Activated naive CD8-positive, alpha-beta T cell treated with anti-CD3 and anti-CD28 coated beads, Interleukin-2, amount 50 U/mL, for 24 hours (primary cell): ENCODE measurements around the gene BCL2L15.

Experiments
- ATAC-seq: fragments of 150-1000 bp; cut with Tn5 transposase; one replicate; pipeline ENCODE4 v1.10.0; 2021
- DNase-seq: peaks from one replicate; pipeline ENCODE4 v3.0.0; 2021
- H3K27ac Mint-ChIP-seq: one replicate; pipeline ENCODE4 v1.8.0; 2021; ENCODE audit warnings: mild to moderate bottlenecking, mixed read lengths
- H3K27me3 Mint-ChIP-seq: one replicate; pipeline ENCODE4 v1.8.0; 2021; ENCODE audit warnings: mixed read lengths
- H3K36me3 Mint-ChIP-seq: one replicate; pipeline ENCODE4 v1.8.0; 2021; ENCODE audit warnings: low read depth, mixed read lengths
- H3K4me1 Mint-ChIP-seq: one replicate; pipeline ENCODE4 v1.8.0; 2021; ENCODE audit warnings: mixed read lengths
- H3K4me3 Mint-ChIP-seq: one replicate; pipeline ENCODE4 v1.8.0; 2021; ENCODE audit warnings: mild to moderate bottlenecking, moderate library complexity, mixed read lengths
- H3K9me3 Mint-ChIP-seq: one replicate; pipeline ENCODE4 v1.8.0; 2021; ENCODE audit warnings: mixed read lengths

The BCL2L15 gene

GRCh38 chr1:113918243-113918642, 30.9 kb upstream of the BCL2L15 start:
- H3K4me1 Mint-ChIP-seq = peaks cover 5% of the 10 kb centered on the region

DNA sequence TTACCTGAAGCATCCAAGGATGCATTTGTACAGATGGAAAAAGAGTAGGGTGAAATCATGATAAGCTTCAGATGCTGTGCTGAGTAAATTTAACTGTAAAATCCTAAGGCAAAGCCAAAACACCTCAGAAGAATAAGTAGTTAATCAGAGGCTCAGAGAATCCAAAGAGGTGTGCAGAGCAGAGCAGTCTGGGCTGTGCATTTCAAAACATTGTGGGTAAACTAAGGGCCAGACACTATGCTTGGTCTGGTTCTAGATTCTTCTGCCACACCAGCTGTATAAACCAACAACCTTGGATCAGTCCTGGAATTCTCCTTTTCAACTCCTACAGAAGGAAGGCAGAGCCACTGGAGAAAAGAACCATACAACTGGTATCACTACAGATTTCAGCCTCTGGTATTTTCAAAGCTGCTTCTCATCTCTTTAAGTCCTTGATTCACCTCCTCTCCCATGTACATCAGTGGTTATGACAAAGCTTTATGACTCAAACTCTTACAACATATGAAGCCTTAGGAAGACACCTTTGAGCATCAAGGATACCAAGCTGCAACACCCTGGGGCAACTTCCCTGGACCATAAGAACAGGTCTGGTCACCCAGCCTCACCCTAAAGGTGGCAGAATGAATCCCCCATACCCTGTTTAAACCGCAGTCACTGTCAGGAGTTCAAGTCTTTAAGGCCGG, 30.2 kb upstream of the BCL2L15 start:
- ATAC-seq = peak; percentile 80
- H3K27me3 Mint-ChIP-seq = no peaks in the 10 kb centered on the region
- no peak for DNase-seq

More at GRCh38 chr1:113918243-113918642, 30.9 kb upstream of the BCL2L15 start:
- no peaks in the 10 kb centered on the region for H3K27me3 Mint-ChIP-seq
- H3K36me3 Mint-ChIP-seq = peaks cover 5% of the 10 kb centered on the region
- H3K27ac Mint-ChIP-seq = no peak overlapping the region
- ATAC-seq (no peak), DNase-seq (no peak)
- H3K4me3 Mint-ChIP-seq = no peak overlapping the region
- H3K9me3 Mint-ChIP-seq = no peaks in the 10 kb centered on the region

GRCh38 chr1:113916974-113917373, 29.6 kb upstream of the BCL2L15 start:
- Mint-ChIP-seq H3K9me3 (no peaks in the 10 kb centered on the region), H3K4me1 (peaks cover 5% of the 10 kb centered on the region), H3K27ac (no peak overlapping the region), H3K4me3 (no peak overlapping the region), H3K27me3 (no peaks in the 10 kb centered on the region), H3K36me3 (peaks cover 5% of the 10 kb centered on the region)
- DNase-seq (no peak), ATAC-seq (no peak)

More for the DNA sequence above, 30.2 kb upstream of the BCL2L15 start:
- Mint-ChIP-seq H3K9me3 (no peaks in the 10 kb centered on the region), H3K4me1 (peaks cover 5% of the 10 kb centered on the region), H3K36me3 (peaks cover 5% of the 10 kb centered on the region), H3K4me3 (no peak overlapping the region), H3K27ac (no peak overlapping the region)

DNA sequence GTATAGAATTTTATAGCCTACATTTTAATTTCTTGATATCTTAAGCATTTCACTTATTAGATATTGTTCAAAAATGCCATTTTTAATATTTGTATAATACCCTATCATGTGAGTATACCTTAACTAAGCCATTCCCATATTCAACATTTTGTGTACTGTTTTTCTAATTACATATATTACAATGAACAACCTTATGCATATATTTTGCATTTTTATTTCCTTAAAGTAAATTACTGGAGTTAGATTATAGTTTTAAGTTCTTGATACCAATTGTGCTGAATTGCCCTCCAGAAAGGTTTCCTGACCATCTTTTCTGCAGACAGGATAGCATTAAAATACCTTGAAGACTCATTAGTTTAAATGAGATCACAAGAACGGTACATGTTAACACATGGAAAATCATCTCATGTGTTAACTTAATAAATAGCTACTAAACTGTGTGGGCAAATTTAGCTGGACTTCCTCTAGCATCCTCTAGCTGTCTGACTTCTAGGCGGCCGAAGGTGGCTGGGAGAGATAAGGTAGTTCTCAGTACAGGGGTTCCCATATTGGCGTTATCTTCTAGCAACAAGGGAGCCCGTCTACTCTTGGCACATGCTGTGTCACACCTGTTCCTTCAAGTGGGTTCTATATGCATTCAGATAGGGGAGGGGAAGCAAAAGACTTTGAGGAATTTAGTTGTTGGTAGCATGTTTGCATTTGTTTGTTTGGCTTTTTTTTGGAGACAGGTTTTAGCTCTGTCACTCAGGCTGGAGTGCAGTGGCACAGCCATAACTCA, 26.7 kb upstream of the BCL2L15 start:
- Mint-ChIP-seq H3K27ac (no peak overlapping the region), H3K9me3 (no peaks in the 10 kb centered on the region), H3K36me3 (peaks cover 19% of the 10 kb centered on the region), H3K4me3 (no peak overlapping the region), H3K27me3 (no peaks in the 10 kb centered on the region), H3K4me1 (peaks cover 5% of the 10 kb centered on the region)
- DNase-seq (no peak), ATAC-seq (no peak)

DNA sequence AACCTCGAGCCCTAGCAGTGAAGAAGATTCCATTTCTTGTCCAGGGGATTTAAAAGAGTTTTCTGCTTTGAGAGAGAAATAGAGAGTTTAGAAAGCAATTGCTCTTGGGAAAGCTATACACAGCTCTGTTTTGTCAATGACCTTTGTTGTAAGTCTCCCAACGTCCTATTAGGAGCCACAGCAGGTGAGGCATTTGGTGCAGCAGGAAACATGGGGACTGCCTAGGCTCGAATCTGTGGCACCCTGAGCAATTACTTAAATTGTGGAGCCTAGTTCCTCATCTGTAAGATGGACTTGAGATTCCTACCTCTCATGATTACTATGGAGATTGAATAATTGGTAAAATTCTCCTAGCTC, 25.9 kb upstream of the BCL2L15 start:
- Mint-ChIP-seq H3K36me3 (peaks cover 26% of the 10 kb centered on the region), H3K27ac (no peak overlapping the region), H3K4me3 (no peak overlapping the region), H3K4me1 (peaks cover 7% of the 10 kb centered on the region), H3K9me3 (no peaks in the 10 kb centered on the region), H3K27me3 (no peaks in the 10 kb centered on the region)
- DNase-seq (no peak), ATAC-seq (no peak)

DNA sequence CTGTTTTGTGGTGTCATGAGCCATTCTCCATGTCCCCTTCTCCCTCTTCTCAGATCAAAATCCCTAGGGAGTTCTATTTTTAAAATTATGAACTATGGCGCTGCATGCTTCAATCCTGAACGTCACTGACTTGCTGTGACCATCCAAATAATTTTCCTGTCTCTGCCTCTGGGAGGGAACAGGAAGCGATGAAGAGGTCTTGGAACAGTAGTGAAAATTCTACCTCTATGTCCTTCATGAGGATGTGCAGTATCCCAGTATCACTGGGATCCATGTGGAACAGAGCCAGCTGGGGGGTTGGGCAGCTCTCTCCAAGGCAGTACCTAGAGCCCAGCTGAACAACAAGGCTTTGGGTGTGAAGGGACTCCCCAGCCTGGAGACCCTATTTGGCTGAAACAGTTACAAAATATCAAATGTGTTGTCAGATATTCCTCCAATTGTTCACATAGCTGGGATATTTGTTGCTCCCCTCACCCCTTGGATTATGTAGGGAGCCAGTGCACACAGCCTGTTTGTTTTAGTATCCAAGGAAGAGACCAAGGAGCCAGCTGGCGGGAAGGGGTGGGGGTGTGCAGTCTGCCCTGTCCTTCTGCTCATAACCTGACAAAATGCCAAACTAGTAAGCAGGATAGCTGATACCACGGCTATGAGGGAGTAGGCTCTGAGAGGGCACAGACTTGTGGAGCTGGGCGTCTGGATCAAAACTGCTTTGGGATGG, 25.4 kb upstream of the BCL2L15 start:
- Mint-ChIP-seq H3K27me3 (no peaks in the 10 kb centered on the region), H3K9me3 (no peaks in the 10 kb centered on the region), H3K27ac (no peak overlapping the region), H3K4me3 (no peak overlapping the region), H3K36me3 (peaks cover 31% of the 10 kb centered on the region), H3K4me1 (peaks cover 9% of the 10 kb centered on the region)
- ATAC-seq (no peak), DNase-seq (no peak)

GRCh38 chr1:113905435-113905861, 18.1 kb upstream of the BCL2L15 start:
- Mint-ChIP-seq H3K4me3 (peak overlapping the region; percentile 99), H3K27ac (peak overlapping the region; percentile 98)
- no peak for ATAC-seq

DNA sequence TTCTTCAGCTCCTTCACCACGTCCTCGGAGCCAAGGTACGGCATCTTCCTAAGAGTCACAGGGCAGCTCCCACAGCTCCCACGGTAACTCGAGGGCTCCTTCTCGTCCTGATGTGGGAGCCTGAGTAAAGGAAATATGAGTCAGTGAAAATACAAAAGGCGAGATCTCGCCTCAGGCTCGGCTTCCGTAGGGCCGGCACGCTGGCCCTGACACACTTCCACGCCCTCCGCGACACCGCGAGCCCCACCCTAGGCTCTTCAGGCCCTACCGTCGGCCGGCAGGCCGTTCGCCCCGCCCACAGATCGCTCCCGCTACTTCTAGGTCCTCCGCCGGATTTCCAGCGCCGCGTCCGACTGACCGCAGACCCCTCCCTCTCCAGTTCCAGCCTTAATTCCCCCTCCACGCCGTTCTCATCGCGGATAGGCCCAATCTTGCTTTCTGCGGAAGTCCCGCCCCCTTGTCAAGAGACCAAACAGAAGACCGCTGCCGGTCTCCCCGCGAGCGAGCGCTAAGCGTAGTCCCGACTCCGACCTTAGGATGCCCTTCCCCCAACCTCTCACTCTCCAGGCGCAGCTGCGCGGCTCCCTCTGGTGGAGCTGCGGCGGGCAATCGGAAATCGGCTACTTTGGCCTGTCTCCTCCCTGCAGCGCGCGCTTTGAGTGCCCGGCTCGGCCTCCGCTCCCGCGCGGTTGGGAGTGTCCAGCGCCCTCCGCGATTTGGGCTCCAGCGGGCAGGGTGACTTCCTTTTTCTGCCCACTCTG, 17.5 kb upstream of the BCL2L15 start, which contains the start of the genes AP4B1 and DCLRE1B:
AP4B1 (minus strand) TSS at position 126 of the 761 bp plus-strand sequence; CDS start at position 44, 82 bp downstream.
DCLRE1B (plus strand) TSS at position 653 of the 761 bp plus-strand sequence. CDS start 261 bp downstream, outside the sequence.
- Mint-ChIP-seq H3K4me3 (peak within 1 kb of the TSS; percentile 99), H3K4me1 (peaks cover 59% of the 10 kb centered on the region), H3K9me3 (no peaks in the 10 kb centered on the region), H3K36me3 (peaks cover 56% of the 10 kb centered on the region), H3K27me3 (peaks cover 3% of the 10 kb centered on the region), H3K27ac (peak within 1 kb of the TSS; percentile 98)
- ATAC-seq (peak; percentile 95), DNase-seq (peak; percentile 99)

More at GRCh38 chr1:113905435-113905861, 18.1 kb upstream of the BCL2L15 start:
- peaks cover 54% of the 10 kb centered on the region for H3K36me3 Mint-ChIP-seq
- H3K27me3 Mint-ChIP-seq = peaks cover 3% of the 10 kb centered on the region
- peaks cover 58% of the 10 kb centered on the region for H3K4me1 Mint-ChIP-seq
- no peaks in the 10 kb centered on the region for H3K9me3 Mint-ChIP-seq
- peak; percentile 38 for DNase-seq

DNA sequence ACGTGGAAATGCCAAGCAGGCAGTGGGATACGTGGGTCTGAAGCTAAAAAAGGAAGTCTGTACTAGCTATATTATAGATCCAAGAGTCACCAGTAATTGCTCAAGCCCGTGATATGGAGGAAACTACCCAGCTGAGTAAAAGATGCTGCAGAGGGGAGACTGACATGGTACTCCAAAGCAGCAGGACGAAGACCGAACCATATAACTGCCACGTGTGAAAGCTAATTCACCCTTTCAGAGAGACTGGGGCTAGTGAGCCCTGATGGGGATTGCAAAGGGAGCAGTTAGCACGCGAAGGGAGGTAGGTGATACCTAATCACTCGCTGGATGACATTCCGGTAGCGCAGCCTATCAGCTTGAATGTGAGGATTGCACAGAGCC, 16.9 kb upstream of the BCL2L15 start:
- Mint-ChIP-seq H3K27ac (peak overlapping the region; percentile 98), H3K4me3 (peak overlapping the region; percentile 99), H3K27me3 (peaks cover 3% of the 10 kb centered on the region), H3K36me3 (peaks cover 61% of the 10 kb centered on the region), H3K4me1 (peaks cover 62% of the 10 kb centered on the region), H3K9me3 (no peaks in the 10 kb centered on the region)
- ATAC-seq (no peak), DNase-seq (no peak)

DNA sequence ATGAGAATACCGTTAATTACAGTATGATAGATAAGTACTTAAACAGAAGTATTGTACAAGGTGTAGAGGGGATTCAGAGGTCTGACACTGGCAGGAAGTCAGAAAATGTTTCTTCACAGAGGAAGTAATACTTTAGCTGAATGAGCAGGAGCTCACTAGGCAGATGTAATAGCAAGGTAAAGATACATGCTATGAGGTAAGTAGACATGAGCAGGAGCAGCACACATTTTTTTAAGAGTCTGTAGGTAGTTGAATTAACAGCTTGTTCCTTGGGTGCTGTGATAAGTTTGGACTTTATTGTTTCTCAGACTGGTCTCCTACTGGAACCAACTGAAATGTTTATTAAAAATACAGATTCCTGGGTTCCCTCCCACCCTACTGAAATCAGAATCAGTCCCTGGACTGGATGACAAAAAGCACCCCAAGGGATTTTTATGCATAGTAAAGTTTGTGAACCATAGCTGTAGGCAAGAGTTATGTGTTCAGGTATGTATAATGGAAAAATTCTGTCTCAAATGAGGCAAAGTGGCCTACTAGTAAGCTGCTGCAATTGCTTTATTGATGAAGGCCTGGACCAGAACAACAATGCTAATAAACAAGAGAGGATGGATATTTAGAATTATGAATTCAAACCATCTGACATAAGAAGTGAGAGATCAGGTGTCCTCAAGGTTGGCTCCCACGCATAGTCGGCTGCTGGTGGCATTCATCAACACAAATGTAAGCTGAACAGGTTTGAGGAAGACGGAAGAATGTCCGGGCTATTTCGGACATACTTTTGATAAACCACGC, 16.3 kb upstream of the BCL2L15 start:
- Mint-ChIP-seq H3K9me3 (no peaks in the 10 kb centered on the region), H3K4me3 (peak overlapping the region; percentile 99), H3K36me3 (peaks cover 64% of the 10 kb centered on the region), H3K27me3 (peaks cover 3% of the 10 kb centered on the region), H3K27ac (peak overlapping the region; percentile 98), H3K4me1 (peaks cover 66% of the 10 kb centered on the region)
- DNase-seq (peak; percentile 9), ATAC-seq (no peak)

- H3K27me3 Mint-ChIP-seq = peaks cover 3% of the 10 kb centered on the region
- H3K27ac Mint-ChIP-seq = peak overlapping the region; percentile 32
- no peak overlapping the region for H3K4me3 Mint-ChIP-seq
- no peak for ATAC-seq
- peaks cover 63% of the 10 kb centered on the region for H3K36me3 Mint-ChIP-seq
- peaks cover 51% of the 10 kb centered on the region for H3K4me1 Mint-ChIP-seq
- no peaks in the 10 kb centered on the region for H3K9me3 Mint-ChIP-seq
- DNase-seq = no peak
Observed at GRCh38 chr1:113901191-113901590, 13.8 kb upstream of the BCL2L15 start.

DNA sequence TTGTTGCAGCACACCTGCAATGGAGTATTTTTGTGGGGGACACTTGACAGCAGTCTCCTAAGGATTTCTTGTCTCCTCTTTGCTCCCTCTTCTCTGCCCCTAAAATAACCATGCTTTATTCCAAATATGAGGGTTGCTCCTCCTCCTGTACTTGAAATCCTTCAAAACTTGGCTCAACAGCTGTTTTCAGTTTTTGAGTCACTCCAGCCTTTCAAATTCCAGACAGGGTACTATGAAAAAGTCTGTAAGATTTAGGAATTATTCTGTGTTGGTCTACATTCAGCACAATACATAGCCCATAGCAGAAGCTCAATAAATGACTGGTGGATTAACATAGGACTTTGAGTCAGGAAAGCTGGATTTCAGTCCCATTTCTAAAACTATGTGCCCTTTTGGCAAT, 11.7 kb upstream of the BCL2L15 start:
- Mint-ChIP-seq H3K4me1 (peaks cover 44% of the 10 kb centered on the region), H3K4me3 (no peak overlapping the region), H3K27me3 (no peaks in the 10 kb centered on the region), H3K27ac (peak overlapping the region; percentile 23), H3K9me3 (no peaks in the 10 kb centered on the region), H3K36me3 (peaks cover 74% of the 10 kb centered on the region)
- no peak for ATAC-seq
- no peak for DNase-seq

DNA sequence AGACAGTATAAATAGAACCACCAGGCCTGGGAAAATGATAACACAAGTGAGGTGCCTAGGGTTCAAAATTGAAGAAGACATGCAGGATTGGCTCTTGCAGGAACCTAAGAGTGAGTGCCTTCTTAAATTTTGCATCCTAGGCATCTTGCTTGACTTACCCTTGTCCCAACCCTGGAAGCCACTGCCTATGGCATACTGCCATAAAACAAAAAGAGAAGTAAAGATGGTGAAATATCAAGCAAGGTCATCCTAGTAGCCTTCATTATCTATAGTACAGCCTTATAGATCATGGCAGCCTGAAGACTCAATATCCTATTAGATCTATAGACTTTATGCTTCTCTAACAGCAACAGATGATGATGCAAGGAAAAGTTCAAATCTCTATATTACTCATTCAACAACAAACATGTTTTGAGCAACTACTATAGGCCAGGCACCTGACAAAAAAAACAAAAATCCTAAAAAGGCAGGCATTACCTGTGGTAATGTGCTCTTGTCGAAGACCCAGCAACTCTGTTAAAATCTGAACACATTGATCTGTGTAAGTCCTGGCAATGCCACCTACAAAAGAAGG, 10.9 kb upstream of the BCL2L15 start:
- peaks cover 38% of the 10 kb centered on the region for H3K4me1 Mint-ChIP-seq
- peaks cover 73% of the 10 kb centered on the region for H3K36me3 Mint-ChIP-seq
- H3K4me3 Mint-ChIP-seq = no peak overlapping the region
- H3K27ac Mint-ChIP-seq = no peak overlapping the region
- ATAC-seq = no peak
- DNase-seq = no peak
- no peaks in the 10 kb centered on the region for H3K27me3 Mint-ChIP-seq
- H3K9me3 Mint-ChIP-seq = no peaks in the 10 kb centered on the region
